Astrocyte (in vitro differentiated cells and primary cell): ENCODE measurements around the gene PODNL1. TPM values are rescaled to one million over a fixed set of nuclear protein-coding genes. Genes with fewer than 3 reads are reported as not detected.

ENCODE experiments used
- DNase-seq: peaks from one replicate; pipeline ENCODE4 v3.0.0-alpha.2; 2010; ENCODE audit warnings: low read depth
- FAIRE-seq: peaks from 2 replicates; lab custom pipeline; 2011; peaks lifted over from hg19 to GRCh38; lab: Jason Lieb, UNC
- H2AFZ ChIP-seq: 2 replicates; pipeline ENCODE4 v1.6.0; 2012; ENCODE audit warnings: low read depth, low read length, inconsistent platforms
- H3K27ac ChIP-seq: 2 replicates; pipeline ENCODE4 v1.5.1; 2011; ENCODE audit warnings: low read depth, low read length, inconsistent platforms
- H3K27me3 ChIP-seq: 2 replicates; pipeline ENCODE4 v1.6.0; 2011; ENCODE audit warnings: low read length, inconsistent platforms; ENCODE audit not compliant: insufficient read depth
- H3K36me3 ChIP-seq: 2 replicates; pipeline ENCODE4 v1.5.1; 2011; ENCODE audit warnings: low read length, inconsistent platforms; ENCODE audit not compliant: insufficient read depth
- H3K4me1 ChIP-seq: 2 replicates; pipeline ENCODE4 v1.5.1; 2011; ENCODE audit warnings: low read length, inconsistent platforms; ENCODE audit not compliant: insufficient read depth
- H3K4me2 ChIP-seq: 2 replicates; pipeline ENCODE4 v1.6.0; 2012; ENCODE audit warnings: low read length, inconsistent platforms
- H3K4me3 ChIP-seq: 2 replicates; pipeline ENCODE4 v1.5.1; 2011; ENCODE audit warnings: low read depth, mild to moderate bottlenecking, low read length, inconsistent platforms; ENCODE audit not compliant: insufficient read depth
- H3K79me2 ChIP-seq: 2 replicates; pipeline ENCODE4 v1.6.0; 2012; ENCODE audit warnings: mild to moderate bottlenecking, low read length, inconsistent platforms; ENCODE audit not compliant: insufficient read depth
- H3K9ac ChIP-seq: 2 replicates; pipeline ENCODE4 v1.6.0; 2012; ENCODE audit warnings: mild to moderate bottlenecking, low read length, inconsistent platforms
- H3K9me3 ChIP-seq: 2 replicates; pipeline ENCODE4 v1.5.1; 2012; ENCODE audit warnings: low read depth, mild to moderate bottlenecking, low read length, inconsistent platforms; ENCODE audit not compliant: insufficient read depth
- H4K20me1 ChIP-seq: 2 replicates; pipeline ENCODE4 v1.6.0; 2012; ENCODE audit warnings: low read length, inconsistent platforms; ENCODE audit not compliant: insufficient read depth
- H3K27ac Mint-ChIP-seq: one replicate; pipeline ENCODE4 v1.8.0; 2021; ENCODE audit warnings: mild to moderate bottlenecking, mixed read lengths; ENCODE audit not compliant: unreplicated experiment
- H3K27me3 Mint-ChIP-seq: one replicate; pipeline ENCODE4 v1.8.0; 2021; ENCODE audit warnings: low read depth, mixed read lengths; ENCODE audit not compliant: unreplicated experiment
- H3K36me3 Mint-ChIP-seq: one replicate; pipeline ENCODE4 v1.8.0; 2021; ENCODE audit warnings: low read depth, mixed read lengths; ENCODE audit not compliant: unreplicated experiment
- H3K4me1 Mint-ChIP-seq: one replicate; pipeline ENCODE4 v1.8.0; 2021; ENCODE audit warnings: low read depth, mixed read lengths; ENCODE audit not compliant: unreplicated experiment
- H3K4me3 Mint-ChIP-seq: one replicate; pipeline ENCODE4 v1.8.0; 2021; ENCODE audit warnings: mild to moderate bottlenecking, moderate library complexity, mixed read lengths; ENCODE audit not compliant: unreplicated experiment
- H3K9me3 Mint-ChIP-seq: one replicate; pipeline ENCODE4 v1.8.0; 2021; ENCODE audit warnings: mild to moderate bottlenecking, mixed read lengths; ENCODE audit not compliant: unreplicated experiment
- CTCF ChIP-seq: IDR thresholded peaks from 2 replicates; pipeline ENCODE4 v1.5.1; 2011; ENCODE audit warnings: low read depth, mild to moderate bottlenecking, inconsistent platforms, low read length, moderate library complexity; ENCODE audit not compliant: insufficient read depth
- EZH2 ChIP-seq: IDR thresholded peaks from 2 replicates; pipeline ENCODE4 v1.6.1; 2012; ENCODE audit warnings: mild to moderate bottlenecking, low read length, inconsistent platforms; ENCODE audit not compliant: insufficient read depth
- total RNA-seq: library from RNA; stranded (reverse); gene quantifications from 2 replicates; pipeline ENCODE4 v1.2.1, GENCODE V29; 2021

The PODNL1 gene
- total RNA-seq, 1 donor from 2014 or later, result 3.3 TPM

GRCh38 chr19:13960863-13961784 is 22.9 kb upstream of the PODNL1 start:
- no peak overlapping the region for H3K4me3 Mint-ChIP-seq
- no peaks in the 10 kb centered on the region for H3K9me3 Mint-ChIP-seq
- Histone ChIP-seq H3K27ac (no peak overlapping the region), H3K36me3 (peaks cover 5% of the 10 kb centered on the region), H3K4me1 (peaks cover 5% of the 10 kb centered on the region), H3K79me2 (no peaks in the 10 kb centered on the region), H3K9me3 (no peaks in the 10 kb centered on the region), H3K27me3 (no peaks in the 10 kb centered on the region), H3K4me2 (no peak overlapping the region), H4K20me1 (peaks cover 9% of the 10 kb centered on the region), H2AFZ (no peak overlapping the region), H3K9ac (no peak overlapping the region), H3K4me3 (no peak overlapping the region)
- DNase-seq (no peak), FAIRE-seq (no peak)
- TF ChIP-seq EZH2 (no peak), CTCF (no peak)
- H3K27ac Mint-ChIP-seq, result peak overlapping the region; percentile 62
- no peaks in the 10 kb centered on the region for H3K27me3 Mint-ChIP-seq
- peaks cover 27% of the 10 kb centered on the region for H3K36me3 Mint-ChIP-seq
- H3K4me1 Mint-ChIP-seq, result peaks cover 3% of the 10 kb centered on the region

DNA sequence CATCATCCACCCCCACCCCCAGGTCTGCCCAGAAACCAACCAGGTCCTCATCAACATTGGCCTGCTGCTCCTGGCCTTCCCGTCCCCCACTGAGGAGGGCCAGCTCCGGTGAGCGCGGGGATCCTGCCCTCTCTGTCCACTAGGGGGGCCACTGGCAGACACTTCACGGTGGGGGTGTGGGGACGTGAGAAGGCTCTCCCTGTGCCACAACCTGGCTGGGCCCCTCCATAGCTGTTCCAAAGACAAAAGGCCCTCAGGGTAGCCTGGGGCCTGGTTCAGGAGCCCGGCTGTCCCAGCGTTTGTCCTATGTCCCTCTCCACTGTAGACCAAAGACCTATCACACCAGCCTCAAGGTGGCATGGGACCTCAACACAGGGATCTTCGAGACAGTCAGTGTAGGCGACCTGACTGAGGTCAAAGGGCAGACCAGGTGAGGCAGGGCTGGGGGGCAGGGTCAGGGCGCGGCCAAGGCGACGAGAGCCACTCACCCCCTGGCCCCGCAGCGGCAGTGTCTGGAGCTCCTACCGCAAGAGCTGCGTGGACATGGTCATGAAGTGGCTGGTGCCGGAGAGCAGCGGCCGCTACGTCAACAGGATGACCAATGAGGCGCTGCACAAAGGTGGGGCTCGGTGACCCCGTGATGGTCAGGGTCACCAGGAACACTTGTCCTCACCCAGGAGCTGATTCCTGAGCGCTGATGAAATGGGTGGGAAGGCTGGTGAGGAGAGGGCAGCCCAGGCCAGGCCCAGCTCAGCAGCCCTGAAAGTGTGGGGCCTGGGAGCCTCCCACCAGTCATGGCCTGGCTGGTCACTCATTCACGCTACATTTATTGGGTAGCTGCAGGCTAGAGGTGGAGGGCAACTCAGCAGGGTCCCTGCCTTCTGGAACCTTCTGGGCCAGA is 22.0 kb upstream of the PODNL1 start:
- FAIRE-seq, result no peak
- H3K9me3 ChIP-seq, result no peaks in the 10 kb centered on the region
- no peak overlapping the region for H3K4me3 Mint-ChIP-seq
- no peak overlapping the region for H2AFZ ChIP-seq
- no peak overlapping the region for H3K4me2 ChIP-seq
- peaks cover 6% of the 10 kb centered on the region for H3K36me3 ChIP-seq
- H3K79me2 ChIP-seq, result no peaks in the 10 kb centered on the region
- no peak overlapping the region for H3K27ac ChIP-seq
- DNase-seq, result no peak
- no peak overlapping the region for H3K4me3 ChIP-seq
- peaks cover 29% of the 10 kb centered on the region for H3K36me3 Mint-ChIP-seq
- peaks cover 5% of the 10 kb centered on the region for H3K4me1 ChIP-seq
- no peaks in the 10 kb centered on the region for H3K27me3 ChIP-seq
- H3K4me1 Mint-ChIP-seq, result peaks cover 3% of the 10 kb centered on the region
- H3K9ac ChIP-seq, result no peak overlapping the region
- no peaks in the 10 kb centered on the region for H3K27me3 Mint-ChIP-seq
- no peak overlapping the region for H3K27ac Mint-ChIP-seq
- TF ChIP-seq CTCF (peak; percentile 15), EZH2 (no peak)
- H4K20me1 ChIP-seq, result peaks cover 9% of the 10 kb centered on the region
- no peaks in the 10 kb centered on the region for H3K9me3 Mint-ChIP-seq
